ENCODE results near the gene MYO1C.
"Not testable (repeated sequence)": the region's sequence is repeated elsewhere in the genome, so short reads cannot be mapped to it uniquely, and the experiment has no call there.

The MYO1C gene

GRCh38 chr17:1508709-1509108 lies 16.2 kb upstream of the MYO1C start:
- DNase-seq, result not testable (repeated sequence)

GRCh38 chr17:1506649-1507267 lies 14.3 kb upstream of the MYO1C start:
- no peak for DNase-seq

DNA sequence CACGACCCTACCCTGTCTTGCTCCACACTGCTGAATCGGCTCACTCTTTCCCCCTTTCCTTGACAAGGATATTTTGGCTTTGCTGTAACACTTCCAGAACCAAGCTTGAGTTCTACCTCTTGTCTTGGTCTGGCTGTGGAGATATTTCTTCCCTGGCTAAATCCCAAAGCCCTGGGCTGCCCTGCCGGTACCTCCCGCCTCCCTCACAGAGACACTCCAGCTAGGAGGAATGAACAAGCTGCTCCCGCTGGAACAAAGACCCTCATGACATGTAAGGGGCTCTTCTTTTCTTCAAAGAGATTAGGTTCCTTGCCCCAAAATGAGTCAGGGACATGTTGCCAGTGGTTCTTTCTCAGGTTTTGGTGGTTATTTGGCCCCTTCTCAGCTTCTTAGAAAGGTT lies 13.1 kb upstream of the MYO1C start:
- DNase-seq, result no peak

DNA sequence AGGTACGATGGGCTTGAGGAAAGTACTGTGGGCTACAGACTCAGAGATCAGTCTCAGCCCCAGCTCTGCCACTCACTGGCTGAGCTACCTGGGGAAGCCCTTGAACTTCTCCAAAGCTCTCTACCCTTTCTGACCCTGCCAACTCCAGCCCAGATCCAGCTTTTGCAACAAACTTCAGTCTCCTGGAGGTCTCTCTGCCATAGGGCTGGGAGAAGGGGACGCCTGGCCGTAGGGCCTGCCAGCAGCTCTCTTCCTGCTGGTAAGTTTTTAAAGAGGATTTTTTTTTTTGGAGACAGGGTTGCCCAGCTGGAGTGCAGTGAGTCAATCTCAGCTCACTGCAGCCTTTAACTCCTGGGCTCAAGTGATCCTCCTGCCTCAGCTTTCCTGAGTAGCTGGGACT lies 12.4 kb upstream of the MYO1C start:
- DNase-seq, result no peak

GRCh38 chr17:1503699-1504098 lies 11.2 kb upstream of the MYO1C start:
- no peak for DNase-seq

GRCh38 chr17:1498869-1499268 lies 6.4 kb upstream of the MYO1C start:
- no peak for DNase-seq

- DNase-seq, result no peak
Measured at GRCh38 chr17:1498233-1498632, 5.7 kb upstream of the MYO1C start.

DNA sequence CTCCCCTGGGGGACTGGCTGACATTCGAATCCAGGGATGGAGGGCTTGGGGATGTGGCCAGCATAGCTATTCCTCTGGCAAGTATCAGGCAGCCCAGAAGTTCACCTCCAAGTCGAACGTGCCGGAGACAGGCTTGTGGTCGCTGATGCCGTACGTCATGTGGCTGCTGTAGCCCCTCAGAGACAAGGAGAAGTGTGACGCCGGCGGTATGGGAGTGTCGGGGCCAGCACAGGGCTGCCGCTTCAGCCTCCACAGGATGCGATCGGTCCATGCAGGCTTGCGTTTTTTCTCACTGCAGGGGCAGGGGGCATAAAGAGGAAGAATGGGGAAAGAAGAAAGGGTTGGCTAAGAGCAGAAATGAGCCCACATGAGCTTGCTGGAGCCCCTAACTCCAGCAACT lies 5.3 kb upstream of the MYO1C start:
- DNase-seq, result no peak

DNA sequence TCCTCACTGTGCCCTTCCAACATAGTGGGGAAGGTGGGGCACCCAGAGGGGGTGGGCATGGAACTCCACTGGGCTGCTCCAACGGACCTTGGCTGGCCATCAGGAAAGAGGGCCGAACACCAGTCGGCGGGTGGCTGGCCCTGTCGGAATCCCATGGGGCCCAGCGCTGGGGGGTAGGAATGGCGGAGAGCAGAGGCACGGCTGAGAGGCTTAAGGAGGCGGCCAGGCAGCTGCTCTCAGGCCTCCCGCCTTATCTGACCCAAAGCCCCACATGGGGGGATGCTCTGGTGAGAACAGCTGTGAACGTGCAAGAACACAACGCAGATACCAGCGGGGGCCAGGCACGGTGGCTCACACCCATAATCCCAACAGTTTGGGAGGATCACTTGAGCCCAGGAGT lies 4.4 kb upstream of the MYO1C start:
- DNase-seq, result no peak

DNA sequence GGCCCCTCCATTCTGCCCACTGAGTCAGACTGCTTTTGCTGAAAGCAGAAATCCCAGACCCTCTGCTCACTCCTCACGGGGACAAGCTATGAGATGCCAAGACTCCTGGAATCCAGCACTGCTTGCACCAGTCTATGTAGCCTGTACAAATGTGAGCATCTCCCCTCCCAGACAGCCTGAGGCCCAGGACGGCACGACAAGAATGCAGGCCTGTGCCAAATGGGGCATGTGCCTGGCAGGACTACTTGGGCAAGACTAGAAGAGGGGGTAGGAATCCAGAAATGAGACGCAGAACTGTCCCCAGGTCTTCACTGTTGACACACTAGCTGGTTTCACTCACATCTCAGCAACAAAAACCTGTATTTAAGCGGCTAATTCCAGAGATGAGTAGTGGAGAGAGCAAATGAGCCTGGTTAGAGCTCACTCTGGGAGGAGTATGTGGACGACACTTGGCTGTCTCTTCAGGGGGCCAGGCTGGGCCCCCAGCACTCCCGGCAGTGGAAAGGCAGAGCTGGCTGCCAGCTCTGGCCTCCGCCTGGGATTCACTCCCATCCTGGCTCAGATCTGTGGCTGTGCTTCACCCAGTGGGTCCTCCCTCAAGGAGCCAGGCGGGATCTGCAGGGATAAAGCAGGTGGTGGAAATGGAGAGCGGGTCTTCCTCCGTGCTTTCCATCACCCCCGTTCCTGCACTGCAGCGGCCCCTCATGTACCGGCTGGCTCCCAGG lies 2.9 kb upstream of the MYO1C start:
- DNase-seq, result no peak

GRCh38 chr17:1494736-1495253 lies 2.3 kb upstream of the MYO1C start:
- no peak for DNase-seq

DNA sequence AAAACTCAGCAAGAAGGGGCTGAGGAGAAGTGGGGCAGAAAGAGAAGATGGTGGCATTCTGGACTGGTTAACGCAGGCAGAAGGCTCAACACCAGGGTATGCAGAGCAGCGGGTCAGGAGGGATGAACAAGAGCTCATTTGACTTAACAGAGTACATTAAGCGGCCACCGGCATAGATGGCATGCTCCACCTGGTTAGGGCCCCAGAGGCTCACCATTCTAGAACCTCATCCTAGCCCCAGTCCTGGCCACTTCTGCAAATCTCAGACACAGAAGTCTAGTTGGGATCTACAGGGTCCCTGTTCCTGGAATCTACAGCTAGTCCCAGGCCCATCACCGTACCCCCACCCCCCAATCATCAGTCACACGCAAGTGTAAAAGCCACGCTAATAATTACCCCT lies 1.7 kb upstream of the MYO1C start:
- DNase-seq, result no peak

DNA sequence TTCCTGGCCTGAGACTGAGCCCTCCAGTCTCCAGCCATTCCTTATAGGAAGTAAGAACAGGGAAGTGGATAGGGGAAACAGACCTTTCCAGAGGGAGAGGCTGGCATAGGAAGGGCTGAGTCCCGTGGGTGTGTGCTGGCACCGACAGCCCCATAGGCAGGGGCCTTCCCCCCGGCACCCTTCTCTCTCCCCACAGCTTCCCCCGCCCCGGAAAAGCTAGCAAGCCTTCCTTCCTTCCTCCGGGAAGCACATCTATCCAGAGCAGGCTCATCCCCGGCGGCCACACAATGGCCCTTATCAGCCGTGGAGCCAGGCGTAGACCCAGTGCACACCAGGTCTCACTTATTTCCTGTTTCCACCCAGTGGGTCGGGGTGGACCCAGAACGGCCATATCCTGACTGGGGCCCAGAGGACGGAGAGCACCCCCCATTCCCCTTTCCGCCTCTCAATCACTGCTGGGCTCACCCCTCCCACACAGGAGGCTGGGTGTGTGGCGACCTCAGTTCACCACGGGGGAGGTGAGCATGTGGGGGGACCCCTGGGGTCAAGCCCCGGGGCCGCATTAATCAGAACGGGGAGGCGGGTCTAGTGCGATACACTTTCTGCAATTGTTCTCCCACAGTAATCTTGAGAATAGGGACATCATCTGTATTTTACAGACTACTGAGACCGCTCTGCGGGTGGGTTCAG lies 950 bp upstream of the MYO1C start:
- no peak for DNase-seq

GRCh38 chr17:1491443-1492248 lies 840 bp downstream of the MYO1C start:
- DNase-seq, result peak; percentile 12 to 32

DNA sequence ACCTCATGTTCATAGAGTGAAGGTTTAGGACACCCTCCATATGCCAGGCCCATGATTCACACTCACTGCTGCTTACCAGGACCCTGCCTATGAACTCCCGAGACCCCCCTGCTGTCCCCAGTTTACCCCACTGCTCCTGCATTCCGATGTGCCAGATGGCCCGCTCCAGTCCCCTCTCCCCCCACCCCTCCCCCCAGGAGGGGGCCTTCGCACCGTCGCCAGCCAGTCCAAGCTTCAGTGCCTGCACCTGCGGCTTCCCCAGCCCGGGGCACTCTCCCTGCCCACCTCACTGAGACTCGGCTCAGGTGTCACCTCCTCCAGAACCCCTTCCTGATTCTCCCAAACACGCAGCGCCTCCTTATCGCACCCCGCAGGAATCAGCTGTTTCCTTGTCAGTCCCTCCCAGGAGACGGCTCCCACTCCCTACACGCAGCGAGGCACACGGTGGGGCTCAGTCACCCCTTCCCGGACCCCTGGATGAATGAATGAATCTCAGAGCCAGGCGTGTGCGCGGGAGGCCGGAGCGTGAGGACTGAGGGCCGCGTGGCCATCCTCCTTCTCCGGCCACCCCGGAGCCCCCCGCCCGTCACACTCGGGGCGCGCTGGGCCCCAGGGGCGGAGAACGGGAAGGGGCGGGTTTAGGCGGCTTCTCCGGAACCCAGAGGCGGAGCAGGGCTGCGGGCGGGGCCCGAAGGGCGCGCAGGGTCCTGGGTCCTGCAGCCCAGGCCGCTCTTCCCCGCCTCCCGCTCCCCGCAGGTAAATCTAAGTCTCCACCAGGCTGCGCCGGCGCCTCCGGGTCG lies 1.6 kb downstream of the MYO1C start:
- DNase-seq, result peak; percentile 58

DNA sequence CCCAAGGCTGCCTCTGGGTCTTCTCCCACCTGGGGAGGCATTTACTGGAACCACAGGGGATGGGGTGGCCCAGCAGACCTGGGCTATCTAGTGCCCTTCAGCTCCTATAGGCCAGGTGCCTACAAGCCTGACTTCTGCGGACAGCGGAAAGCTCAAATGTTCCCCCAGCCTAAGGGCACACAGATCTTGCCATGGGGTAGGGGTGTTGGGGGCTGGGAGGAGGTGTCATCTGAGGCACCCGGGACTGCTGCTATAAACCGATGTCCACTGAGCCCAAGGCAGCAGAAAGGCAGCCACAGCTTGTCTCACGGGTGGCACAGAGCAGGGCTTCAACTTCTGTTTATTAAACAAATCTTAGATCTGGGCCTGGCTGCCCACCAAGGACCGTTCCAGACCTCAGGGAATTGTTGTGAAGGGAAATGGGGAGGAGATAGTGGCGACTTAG lies 3.6 kb downstream of the MYO1C start:
- DNase-seq, result no peak

- peak; percentile 70 to 71 for DNase-seq
Measured at GRCh38 chr17:1487939-1488825, 4.3 kb downstream of the MYO1C start.

DNA sequence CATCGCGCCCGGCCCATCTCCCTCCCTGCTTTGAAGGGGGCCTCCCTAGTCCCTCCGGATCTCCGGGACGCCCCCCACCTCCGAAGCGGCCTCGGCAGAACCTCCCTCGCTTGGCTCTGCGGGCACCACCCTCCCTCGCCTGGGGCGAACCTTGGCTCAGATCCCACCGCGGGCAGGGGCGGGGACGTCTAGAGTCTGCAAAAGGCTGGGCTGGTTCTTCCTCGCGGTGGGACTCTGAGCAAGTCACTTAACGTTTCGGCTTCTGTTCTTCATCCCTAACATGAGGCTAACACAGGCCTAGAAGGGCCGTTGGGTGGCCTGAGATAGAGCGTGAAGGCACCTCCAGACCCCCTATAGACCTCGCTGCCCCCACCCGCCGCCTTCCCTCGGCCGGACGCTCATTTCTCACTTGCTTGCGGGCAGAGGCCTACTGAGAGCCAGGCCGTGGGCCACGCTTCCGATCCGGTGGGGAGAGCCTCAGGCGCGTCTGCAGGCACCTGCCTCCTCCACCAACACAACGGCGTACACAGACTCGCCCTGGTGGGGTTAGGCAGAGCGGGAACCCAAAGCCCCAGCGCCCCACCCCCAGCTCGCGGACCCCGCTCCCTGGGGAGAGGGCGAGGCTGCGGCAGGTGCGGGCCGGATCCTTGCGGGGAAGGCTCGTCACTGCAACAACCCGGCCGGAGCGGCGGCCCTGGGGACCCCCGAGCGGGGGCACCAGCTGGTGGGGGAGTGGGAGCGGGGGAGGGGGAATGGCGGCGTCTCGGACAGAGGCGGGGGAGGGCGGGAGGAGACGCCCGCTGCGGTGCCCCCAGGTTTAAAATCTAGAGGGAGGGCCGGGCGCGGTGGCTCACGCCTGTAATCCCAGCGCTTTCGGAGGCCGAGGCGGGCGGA lies 5.4 kb downstream of the MYO1C start:
- peak; percentile 79 to 84 for DNase-seq

- peak; percentile 69 to 82 for DNase-seq
Measured at GRCh38 chr17:1485423-1486376, 6.8 kb downstream of the MYO1C start.
